Trophoblast cell (in vitro differentiated cells and primary cell): ENCODE measurements around the gene DTNB.

ENCODE experiments used
- DNase-seq, 2 donors: peaks; one replicate each; pipeline ENCODE4 v3.0.0-alpha.2; 2016
- H2AFZ ChIP-seq: 2 replicates; pipeline ENCODE4 v1.6.1; 2013; ENCODE audit warnings: low read length, moderate library complexity, mild to moderate bottlenecking; ENCODE audit not compliant: insufficient read depth, poor library complexity
- H2AK5ac ChIP-seq: 2 replicates; pipeline ENCODE4 v1.6.1; 2013; ENCODE audit warnings: mild to moderate bottlenecking, low read length
- H2BK120ac ChIP-seq: 2 replicates; pipeline ENCODE4 v1.6.1; 2013; ENCODE audit warnings: low read length, mild to moderate bottlenecking, moderate library complexity; ENCODE audit not compliant: insufficient read depth, poor library complexity
- H2BK12ac ChIP-seq: 2 replicates; pipeline ENCODE4 v1.6.1; 2013; ENCODE audit warnings: mild to moderate bottlenecking, low read length, moderate library complexity
- H2BK5ac ChIP-seq: 2 replicates; pipeline ENCODE4 v1.6.1; 2013; ENCODE audit warnings: low read length, low read depth, moderate library complexity, mild to moderate bottlenecking; ENCODE audit not compliant: poor library complexity
- H3K14ac ChIP-seq: 2 replicates; pipeline ENCODE4 v1.6.1; 2013; ENCODE audit warnings: mild to moderate bottlenecking, low read length
- H3K18ac ChIP-seq: 2 replicates; pipeline ENCODE4 v1.6.1; 2013; ENCODE audit warnings: mild to moderate bottlenecking, low read length
- H3K23ac ChIP-seq: 2 replicates; pipeline ENCODE4 v1.6.1; 2013; ENCODE audit warnings: low read length
- H3K27ac ChIP-seq: 2 replicates; pipeline ENCODE4 v1.5.1; 2013; ENCODE audit warnings: low read depth, mild to moderate bottlenecking, inconsistent platforms, low read length, moderate library complexity
- H3K27me3 ChIP-seq: 2 replicates; pipeline ENCODE4 v1.6.1; 2013; ENCODE audit warnings: inconsistent platforms, mild to moderate bottlenecking, low read length, moderate library complexity; ENCODE audit not compliant: insufficient read depth
- H3K36me3 ChIP-seq, 2 experiments: 1 replicate in 1 of 2; 2 replicates in 1 of 2; pipeline ENCODE4 v1.6.1; 2013; ENCODE audit warnings: low read length in 2 of 2, mild to moderate bottlenecking in 2 of 2, moderate library complexity in 1 of 2; ENCODE audit not compliant: insufficient read depth in 2 of 2, control insufficient read depth in 1 of 2
- H3K4ac ChIP-seq: 2 replicates; pipeline ENCODE4 v1.6.1; 2013; ENCODE audit warnings: low read depth, mild to moderate bottlenecking, low read length, moderate library complexity
- H3K4me1 ChIP-seq, 2 experiments: 1 replicate in 1 of 2; 2 replicates in 1 of 2; pipeline ENCODE4 v1.6.1; 2013; ENCODE audit warnings: low read length in 2 of 2, mild to moderate bottlenecking in 2 of 2, moderate library complexity in 1 of 2; ENCODE audit not compliant: insufficient read depth in 2 of 2, control insufficient read depth in 1 of 2
- H3K4me2 ChIP-seq: 2 replicates; pipeline ENCODE4 v1.6.1; 2013; ENCODE audit warnings: inconsistent platforms, mild to moderate bottlenecking, low read length, moderate library complexity
- H3K4me3 ChIP-seq: 2 replicates; pipeline ENCODE4 v1.5.1; 2013; ENCODE audit warnings: mild to moderate bottlenecking, low read depth, low read length, inconsistent platforms
- H3K79me1 ChIP-seq: one replicate; pipeline ENCODE4 v1.6.1; 2013; ENCODE audit warnings: low read length
- H3K79me2 ChIP-seq: 2 replicates; pipeline ENCODE4 v1.6.1; 2013; ENCODE audit warnings: low read length, mild to moderate bottlenecking; ENCODE audit not compliant: control insufficient read depth, insufficient read depth, poor library complexity
- H3K9ac ChIP-seq: 2 replicates; pipeline ENCODE4 v1.6.1; 2013; ENCODE audit warnings: mild to moderate bottlenecking, low read length
- H3K9me3 ChIP-seq: 2 replicates; pipeline ENCODE4 v1.6.1; 2013; ENCODE audit warnings: low read depth, mild to moderate bottlenecking, control low read depth, inconsistent platforms, low read length; ENCODE audit not compliant: insufficient read depth
- H4K12ac ChIP-seq: 2 replicates; pipeline ENCODE4 v1.6.1; 2013; ENCODE audit warnings: low read depth, mild to moderate bottlenecking, low read length, moderate library complexity
- H4K8ac ChIP-seq: 2 replicates; pipeline ENCODE4 v1.6.1; 2013; ENCODE audit warnings: low read depth, mild to moderate bottlenecking, low read length, moderate library complexity
- H4K91ac ChIP-seq: one replicate; pipeline ENCODE4 v1.6.1; 2013; ENCODE audit warnings: low read depth, mild to moderate bottlenecking, low read length, moderate library complexity
- WGBS: extraction: QIAGEN DNeasy Blood & Tissue Kit; methylation state at CpG from one replicate; pipeline ENCODE4 v1.1.7; 2013; ENCODE audit warnings: missing lambda C conversion rate; ENCODE audit not compliant: insufficient read length, insufficient coverage; ENCODE audit errors: extremely low coverage; 5-methylcytosine and 5-hydroxymethylcytosine counted together

The DTNB gene

GRCh38 chr2:25402477-25402876, 270.9 kb downstream of the DTNB start:
- H3K36me3 ChIP-seq: peaks cover 0 to 2% of the 10 kb centered on the region in 2 experiments
- no peak overlapping the region for H4K91ac ChIP-seq
- H2AFZ ChIP-seq: no peak overlapping the region
- H3K4me1 ChIP-seq: peaks cover 4 to 11% of the 10 kb centered on the region in 2 experiments
- H3K14ac ChIP-seq: no peak overlapping the region
- no peak overlapping the region for H3K4me2 ChIP-seq
- no peaks in the 10 kb centered on the region for H3K79me1 ChIP-seq
- no peak for DNase-seq
- H3K4ac ChIP-seq: no peak overlapping the region
- no peak overlapping the region for H4K12ac ChIP-seq
- no peak overlapping the region for H3K27ac ChIP-seq
- H2BK12ac ChIP-seq: no peak overlapping the region
- no peaks in the 10 kb centered on the region for H3K79me2 ChIP-seq
- no peak overlapping the region for H2AK5ac ChIP-seq
- H3K18ac ChIP-seq: no peak overlapping the region
- no CpG with 5 or more reads among the region's 3 CpGs for WGBS
- H2BK5ac ChIP-seq: no peak overlapping the region
- no peak overlapping the region for H3K9ac ChIP-seq
- H3K27me3 ChIP-seq: no peaks in the 10 kb centered on the region
- H2BK120ac ChIP-seq: no peak overlapping the region
- H3K9me3 ChIP-seq: no peaks in the 10 kb centered on the region
- no peak overlapping the region for H3K4me3 ChIP-seq
- no peak overlapping the region for H3K23ac ChIP-seq
- no peak overlapping the region for H4K8ac ChIP-seq

GRCh38 chr2:25401307-25402026, 271.9 kb downstream of the DTNB start:
- H2AK5ac ChIP-seq: no peak overlapping the region
- no peaks in the 10 kb centered on the region for H3K79me1 ChIP-seq
- peaks cover 4 to 11% of the 10 kb centered on the region in 2 experiments for H3K4me1 ChIP-seq
- H3K36me3 ChIP-seq: peaks cover 0 to 2% of the 10 kb centered on the region in 2 experiments
- H4K91ac ChIP-seq: no peak overlapping the region
- no peak overlapping the region for H3K4me2 ChIP-seq
- no peak overlapping the region for H3K27ac ChIP-seq
- H2AFZ ChIP-seq: no peak overlapping the region
- H3K23ac ChIP-seq: no peak overlapping the region
- no peak for DNase-seq
- H3K9me3 ChIP-seq: no peaks in the 10 kb centered on the region
- H4K8ac ChIP-seq: no peak overlapping the region
- no peak overlapping the region for H3K18ac ChIP-seq
- H2BK120ac ChIP-seq: no peak overlapping the region
- no peak overlapping the region for H3K14ac ChIP-seq
- no peak overlapping the region for H3K9ac ChIP-seq
- WGBS: no CpG with 5 or more reads among the region's 8 CpGs
- H3K4ac ChIP-seq: no peak overlapping the region
- no peak overlapping the region for H2BK12ac ChIP-seq
- no peak overlapping the region for H3K4me3 ChIP-seq
- no peak overlapping the region for H2BK5ac ChIP-seq
- H4K12ac ChIP-seq: no peak overlapping the region
- H3K27me3 ChIP-seq: no peaks in the 10 kb centered on the region
- H3K79me2 ChIP-seq: no peaks in the 10 kb centered on the region

- no peak overlapping the region for H4K12ac ChIP-seq
- no peak overlapping the region for H2BK12ac ChIP-seq
- H2BK5ac ChIP-seq: no peak overlapping the region
- no peaks in the 10 kb centered on the region for H3K9me3 ChIP-seq
- H2BK120ac ChIP-seq: no peak overlapping the region
- H2AK5ac ChIP-seq: no peak overlapping the region
- H4K8ac ChIP-seq: no peak overlapping the region
- H4K91ac ChIP-seq: no peak overlapping the region
- no peak overlapping the region for H3K9ac ChIP-seq
- H3K27me3 ChIP-seq: no peaks in the 10 kb centered on the region
- no peak overlapping the region for H2AFZ ChIP-seq
- H3K14ac ChIP-seq: no peak overlapping the region
- no peak overlapping the region for H3K27ac ChIP-seq
- H3K4me2 ChIP-seq: no peak overlapping the region
- H3K4me3 ChIP-seq: no peak overlapping the region
- no peaks in the 10 kb centered on the region for H3K79me2 ChIP-seq
- no peak overlapping the region for H3K23ac ChIP-seq
- no peak for DNase-seq
- H3K36me3 ChIP-seq: peaks cover 0 to 2% of the 10 kb centered on the region in 2 experiments
- H3K79me1 ChIP-seq: no peaks in the 10 kb centered on the region
- no peak overlapping the region for H3K18ac ChIP-seq
- no peak overlapping the region for H3K4ac ChIP-seq
- WGBS: no CpG with 5 or more reads among the region's 3 CpGs
- peaks cover 4 to 11% of the 10 kb centered on the region in 2 experiments for H3K4me1 ChIP-seq
Observed at GRCh38 chr2:25400576-25401216, 272.7 kb downstream of the DTNB start.

- WGBS: no CpG with 5 or more reads among the region's 8 CpGs
- no peak overlapping the region for H3K23ac ChIP-seq
- no peak overlapping the region for H4K91ac ChIP-seq
- peaks cover 4 to 11% of the 10 kb centered on the region in 2 experiments for H3K4me1 ChIP-seq
- no peak overlapping the region for H2BK12ac ChIP-seq
- H3K9ac ChIP-seq: no peak overlapping the region
- no peak overlapping the region for H3K4me2 ChIP-seq
- H3K4ac ChIP-seq: no peak overlapping the region
- no peak overlapping the region for H2BK5ac ChIP-seq
- H3K18ac ChIP-seq: no peak overlapping the region
- no peak overlapping the region for H2AK5ac ChIP-seq
- no peaks in the 10 kb centered on the region for H3K79me1 ChIP-seq
- H3K27me3 ChIP-seq: no peaks in the 10 kb centered on the region
- no peaks in the 10 kb centered on the region for H3K9me3 ChIP-seq
- H4K8ac ChIP-seq: no peak overlapping the region
- no peak overlapping the region for H2AFZ ChIP-seq
- H3K27ac ChIP-seq: no peak overlapping the region
- H3K4me3 ChIP-seq: no peak overlapping the region
- H3K14ac ChIP-seq: no peak overlapping the region
- no peak for DNase-seq
- peaks cover 0 to 2% of the 10 kb centered on the region in 2 experiments for H3K36me3 ChIP-seq
- H2BK120ac ChIP-seq: no peak overlapping the region
- H4K12ac ChIP-seq: no peak overlapping the region
- H3K79me2 ChIP-seq: no peaks in the 10 kb centered on the region
Observed at GRCh38 chr2:25400169-25400568, 273.2 kb downstream of the DTNB start.
